T-helper 1 cell treated with Interleukin-12 subunit alpha and Interleukin-12 subunit beta and Interleukin-4 antibody, amounts not matched to agents 30 μg/mL and 1 μg/mL, for 36 hours (primary cell): Measurements from ENCODE around the gene ZNF536.
"Not testable (repeated sequence)": the region's sequence is repeated elsewhere in the genome, so short reads cannot be mapped to it uniquely, and the experiment has no call there.

Source experiments
- H3K27ac Mint-ChIP-seq: one replicate; pipeline ENCODE4 v1.8.0; 2021; ENCODE audit warnings: mild to moderate bottlenecking, mixed read lengths
- H3K27me3 Mint-ChIP-seq: one replicate; pipeline ENCODE4 v1.8.0; 2021; ENCODE audit warnings: low read depth, mixed read lengths
- H3K36me3 Mint-ChIP-seq: one replicate; pipeline ENCODE4 v1.8.0; 2021; ENCODE audit warnings: low read depth, mixed read lengths
- H3K4me1 Mint-ChIP-seq: one replicate; pipeline ENCODE4 v1.8.0; 2021; ENCODE audit warnings: low read depth, mixed read lengths
- H3K4me3 Mint-ChIP-seq: one replicate; pipeline ENCODE4 v1.8.0; 2021; ENCODE audit warnings: mild to moderate bottlenecking, moderate library complexity, mixed read lengths
- H3K9me3 Mint-ChIP-seq: one replicate; pipeline ENCODE4 v1.8.0; 2021; ENCODE audit warnings: mixed read lengths

Gene ZNF536

GRCh38 chr19:30398539-30398938, 26.4 kb downstream of the ZNF536 start:
- not testable (repeated sequence) for H3K27ac Mint-ChIP-seq, H3K4me3 Mint-ChIP-seq, H3K9me3 Mint-ChIP-seq, H3K4me1 Mint-ChIP-seq, H3K36me3 Mint-ChIP-seq, H3K27me3 Mint-ChIP-seq

GRCh38 chr19:30401956-30402355, 29.8 kb downstream of the ZNF536 start:
- no peaks in the 10 kb centered on the region for H3K27me3 Mint-ChIP-seq
- no peak overlapping the region for H3K4me3 Mint-ChIP-seq
- H3K27ac Mint-ChIP-seq, result no peak overlapping the region
- H3K9me3 Mint-ChIP-seq, result no peaks in the 10 kb centered on the region
- H3K4me1 Mint-ChIP-seq, result no peaks in the 10 kb centered on the region
- H3K36me3 Mint-ChIP-seq, result no peaks in the 10 kb centered on the region

- Mint-ChIP-seq H3K4me1 (no peaks in the 10 kb centered on the region), H3K27me3 (no peaks in the 10 kb centered on the region), H3K4me3 (no peak overlapping the region), H3K36me3 (no peaks in the 10 kb centered on the region), H3K27ac (no peak overlapping the region), H3K9me3 (no peaks in the 10 kb centered on the region)
Measured at GRCh38 chr19:30402436-30403202, 30.4 kb downstream of the ZNF536 start.

- H3K4me1 Mint-ChIP-seq, result no peaks in the 10 kb centered on the region
- H3K27ac Mint-ChIP-seq, result no peak overlapping the region
- no peaks in the 10 kb centered on the region for H3K36me3 Mint-ChIP-seq
- H3K27me3 Mint-ChIP-seq, result no peaks in the 10 kb centered on the region
- no peak overlapping the region for H3K4me3 Mint-ChIP-seq
- no peaks in the 10 kb centered on the region for H3K9me3 Mint-ChIP-seq
Measured at GRCh38 chr19:30403203-30403985, 31.2 kb downstream of the ZNF536 start.

- no peaks in the 10 kb centered on the region for H3K4me1 Mint-ChIP-seq
- H3K27ac Mint-ChIP-seq, result no peak overlapping the region
- H3K9me3 Mint-ChIP-seq, result no peaks in the 10 kb centered on the region
- H3K27me3 Mint-ChIP-seq, result no peaks in the 10 kb centered on the region
- H3K36me3 Mint-ChIP-seq, result no peaks in the 10 kb centered on the region
- no peak overlapping the region for H3K4me3 Mint-ChIP-seq
Measured at GRCh38 chr19:30406220-30407067, 34.3 kb downstream of the ZNF536 start.

GRCh38 chr19:30407068-30407709, 35.0 kb downstream of the ZNF536 start:
- Mint-ChIP-seq H3K4me1 (no peaks in the 10 kb centered on the region), H3K36me3 (no peaks in the 10 kb centered on the region), H3K27ac (no peak overlapping the region), H3K27me3 (no peaks in the 10 kb centered on the region), H3K9me3 (no peaks in the 10 kb centered on the region), H3K4me3 (no peak overlapping the region)

- Mint-ChIP-seq H3K27me3 (no peaks in the 10 kb centered on the region), H3K9me3 (no peaks in the 10 kb centered on the region), H3K36me3 (no peaks in the 10 kb centered on the region), H3K4me3 (no peak overlapping the region), H3K27ac (no peak overlapping the region), H3K4me1 (no peaks in the 10 kb centered on the region)
Measured at GRCh38 chr19:30408734-30409301, 36.6 kb downstream of the ZNF536 start.

- Mint-ChIP-seq H3K9me3 (no peaks in the 10 kb centered on the region), H3K27ac (no peak overlapping the region), H3K4me3 (no peak overlapping the region), H3K36me3 (no peaks in the 10 kb centered on the region), H3K27me3 (no peaks in the 10 kb centered on the region), H3K4me1 (no peaks in the 10 kb centered on the region)
Measured at GRCh38 chr19:30411714-30412113, 39.5 kb downstream of the ZNF536 start.

- Mint-ChIP-seq H3K4me1 (no peaks in the 10 kb centered on the region), H3K27ac (no peak overlapping the region), H3K27me3 (no peaks in the 10 kb centered on the region), H3K4me3 (no peak overlapping the region), H3K9me3 (no peaks in the 10 kb centered on the region), H3K36me3 (no peaks in the 10 kb centered on the region)
Measured at GRCh38 chr19:30416375-30416774, 44.2 kb downstream of the ZNF536 start.

GRCh38 chr19:30417166-30417565, 45.0 kb downstream of the ZNF536 start:
- H3K9me3 Mint-ChIP-seq, H3K27me3 Mint-ChIP-seq, H3K27ac Mint-ChIP-seq, H3K4me1 Mint-ChIP-seq, H3K36me3 Mint-ChIP-seq, H3K4me3 Mint-ChIP-seq: not testable (repeated sequence)

GRCh38 chr19:30419568-30420180, 47.5 kb downstream of the ZNF536 start:
- Mint-ChIP-seq H3K4me3 (no peak overlapping the region), H3K4me1 (no peaks in the 10 kb centered on the region), H3K9me3 (no peaks in the 10 kb centered on the region), H3K27me3 (no peaks in the 10 kb centered on the region), H3K27ac (no peak overlapping the region), H3K36me3 (no peaks in the 10 kb centered on the region)

GRCh38 chr19:30420316-30420715, 48.1 kb downstream of the ZNF536 start:
- Mint-ChIP-seq H3K27me3 (no peaks in the 10 kb centered on the region), H3K9me3 (no peaks in the 10 kb centered on the region), H3K27ac (no peak overlapping the region), H3K4me3 (no peak overlapping the region), H3K36me3 (no peaks in the 10 kb centered on the region), H3K4me1 (no peaks in the 10 kb centered on the region)

GRCh38 chr19:30420881-30421280, 48.7 kb downstream of the ZNF536 start:
- Mint-ChIP-seq H3K4me1 (no peaks in the 10 kb centered on the region), H3K27ac (no peak overlapping the region), H3K9me3 (no peaks in the 10 kb centered on the region), H3K4me3 (no peak overlapping the region), H3K27me3 (no peaks in the 10 kb centered on the region), H3K36me3 (no peaks in the 10 kb centered on the region)

- H3K27me3 Mint-ChIP-seq, result no peaks in the 10 kb centered on the region
- no peaks in the 10 kb centered on the region for H3K4me1 Mint-ChIP-seq
- no peak overlapping the region for H3K4me3 Mint-ChIP-seq
- H3K36me3 Mint-ChIP-seq, result no peaks in the 10 kb centered on the region
- H3K27ac Mint-ChIP-seq, result no peak overlapping the region
- H3K9me3 Mint-ChIP-seq, result no peaks in the 10 kb centered on the region
Measured at GRCh38 chr19:30421571-30421970, 49.4 kb downstream of the ZNF536 start.
